ENCODE results near the gene MSH5.

MSH5 gene

GRCh38 chr6:31771992-31772358, 32.2 kb downstream of the MSH5 start:
- H3K9me3 Mint-ChIP-seq = no peaks in the 10 kb centered on the region
- no peaks in the 10 kb centered on the region for H3K27me3 Mint-ChIP-seq
- H3K36me3 Mint-ChIP-seq = peaks cover 5% of the 10 kb centered on the region
- no peak overlapping the region for H3K4me3 Mint-ChIP-seq
- no peak for ATAC-seq
- peaks cover 37% of the 10 kb centered on the region for H3K4me1 Mint-ChIP-seq
- H3K27ac Mint-ChIP-seq = no peak overlapping the region

DNA sequence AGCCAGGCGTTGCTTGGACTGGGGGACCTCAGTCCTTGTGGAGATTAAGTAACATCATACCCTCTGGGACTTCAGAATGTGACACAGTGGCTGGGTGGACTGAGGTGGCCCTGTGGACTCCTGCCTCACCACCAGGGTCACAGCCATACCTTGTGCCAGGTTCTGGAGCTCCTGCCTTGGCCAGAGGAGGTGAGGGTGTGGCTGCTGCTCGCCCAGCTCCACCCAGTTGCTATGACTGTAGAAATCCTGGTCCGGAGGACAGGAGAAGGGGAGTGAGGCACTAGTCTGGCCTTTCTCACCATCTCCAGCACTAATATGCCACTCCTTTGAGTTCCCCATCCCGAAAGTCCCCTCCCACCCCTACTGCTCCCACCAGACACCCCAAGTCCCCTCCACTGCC, 35.4 kb downstream of the MSH5 start:
- Mint-ChIP-seq H3K4me1 (peaks cover 40% of the 10 kb centered on the region), H3K27me3 (no peaks in the 10 kb centered on the region), H3K36me3 (peaks cover 15% of the 10 kb centered on the region), H3K9me3 (no peaks in the 10 kb centered on the region), H3K4me3 (no peak overlapping the region), H3K27ac (peak overlapping the region; percentile 90)
- ATAC-seq = no peak

- no peak for ATAC-seq
- H3K4me1 Mint-ChIP-seq = peaks cover 40% of the 10 kb centered on the region
- H3K27me3 Mint-ChIP-seq = no peaks in the 10 kb centered on the region
- peaks cover 22% of the 10 kb centered on the region for H3K36me3 Mint-ChIP-seq
- H3K4me3 Mint-ChIP-seq = peak overlapping the region; percentile 51
- peak overlapping the region; percentile 90 for H3K27ac Mint-ChIP-seq
- no peaks in the 10 kb centered on the region for H3K9me3 Mint-ChIP-seq
Observed at GRCh38 chr6:31775633-31776484, 36.1 kb downstream of the MSH5 start.

- ATAC-seq = no peak
- H3K9me3 Mint-ChIP-seq = no peaks in the 10 kb centered on the region
- H3K4me3 Mint-ChIP-seq = peak overlapping the region; percentile 51
- peak overlapping the region; percentile 90 for H3K27ac Mint-ChIP-seq
- H3K4me1 Mint-ChIP-seq = peaks cover 40% of the 10 kb centered on the region
- H3K27me3 Mint-ChIP-seq = no peaks in the 10 kb centered on the region
- peaks cover 28% of the 10 kb centered on the region for H3K36me3 Mint-ChIP-seq
Observed at GRCh38 chr6:31776485-31776988, 36.7 kb downstream of the MSH5 start.

DNA sequence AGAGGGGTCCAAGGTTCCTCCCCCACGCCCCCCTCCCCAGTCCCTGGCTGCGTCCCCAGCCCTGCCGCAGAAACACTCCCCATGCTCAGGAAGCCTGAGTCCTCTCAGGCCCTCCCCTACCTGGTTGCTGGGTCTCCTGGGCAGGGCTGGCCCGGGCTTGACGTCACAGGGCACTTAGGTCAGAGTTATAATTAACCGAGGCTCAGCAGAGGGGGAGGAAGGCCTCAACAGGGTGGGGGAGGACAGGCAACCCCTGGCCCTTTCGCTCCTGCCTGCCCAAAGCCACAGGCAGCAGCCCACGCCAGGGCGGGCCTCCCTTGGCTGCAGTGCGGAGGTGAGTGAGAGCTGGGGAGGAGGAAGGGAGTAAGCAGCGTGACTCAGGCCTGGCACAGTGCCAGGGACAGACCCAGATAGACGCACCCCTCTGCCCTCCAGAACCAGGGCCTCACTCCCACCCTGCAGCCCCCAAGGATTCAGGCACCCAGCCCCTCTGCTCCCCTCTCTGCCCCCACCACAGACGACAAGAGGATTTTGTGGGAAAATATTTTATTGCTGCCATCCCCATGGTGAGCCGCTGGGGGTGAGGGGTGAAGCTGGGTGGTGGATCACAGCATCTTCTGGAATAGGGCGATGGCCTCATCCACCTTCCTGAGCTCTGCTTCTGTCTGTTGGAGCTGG, 37.3 kb downstream of the MSH5 start, which contains the start of gene VWA7:
Gene VWA7, minus strand, starts transcription at position 340 of the 678 bp plus-strand sequence. CDS start 549 bp downstream, outside the sequence.
- Mint-ChIP-seq H3K4me3 (peak within 1 kb of the TSS; percentile 51), H3K9me3 (no peaks in the 10 kb centered on the region), H3K36me3 (peaks cover 28% of the 10 kb centered on the region), H3K4me1 (peaks cover 40% of the 10 kb centered on the region), H3K27me3 (no peaks in the 10 kb centered on the region), H3K27ac (peak within 1 kb of the TSS; percentile 90)
- ATAC-seq = peak; percentile 92

DNA sequence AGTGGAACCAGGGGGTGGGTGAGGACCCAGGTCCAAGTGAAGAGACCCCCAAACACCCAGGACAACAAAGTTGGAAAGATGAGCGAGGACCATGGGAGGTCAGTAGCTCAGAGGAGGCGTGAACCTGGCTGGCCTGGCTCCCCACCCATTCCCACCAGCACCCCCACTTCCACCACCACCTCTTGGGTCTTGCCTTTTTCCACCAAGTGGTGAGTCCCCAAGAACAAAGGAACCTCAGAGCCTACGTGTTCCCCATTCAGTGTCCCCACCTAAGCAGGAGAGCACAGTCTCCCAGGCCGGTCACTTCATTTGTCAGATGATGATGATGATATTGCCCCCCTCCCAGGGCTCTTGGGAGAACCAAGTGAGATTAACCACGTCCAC, 37.9 kb downstream of the MSH5 start:
- Mint-ChIP-seq H3K4me1 (peaks cover 38% of the 10 kb centered on the region), H3K27ac (peak overlapping the region; percentile 90), H3K27me3 (no peaks in the 10 kb centered on the region), H3K9me3 (no peaks in the 10 kb centered on the region), H3K36me3 (peaks cover 30% of the 10 kb centered on the region), H3K4me3 (no peak overlapping the region)
- ATAC-seq = no peak

DNA sequence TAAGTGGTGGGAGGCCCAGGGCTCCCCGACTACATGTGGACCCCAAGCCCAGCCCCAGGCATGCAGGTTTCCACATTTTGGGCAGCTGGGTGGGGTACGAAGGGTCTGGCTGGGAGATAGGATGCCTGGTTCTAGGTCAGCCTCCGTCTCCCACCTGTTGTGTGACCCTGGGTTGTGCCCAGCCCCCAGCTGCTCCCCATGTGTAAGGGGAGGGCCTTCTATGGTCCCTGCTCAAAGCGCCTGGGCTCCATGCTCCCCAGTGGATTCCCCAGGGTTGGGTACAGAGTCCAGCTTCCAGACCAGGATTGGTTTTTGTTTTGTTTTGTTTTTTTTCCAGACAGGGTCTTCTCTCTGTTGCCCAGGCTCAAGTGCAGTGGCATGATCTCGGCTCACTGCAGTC, 38.4 kb downstream of the MSH5 start:
- Mint-ChIP-seq H3K27me3 (no peaks in the 10 kb centered on the region), H3K27ac (peak overlapping the region; percentile 90), H3K4me1 (peaks cover 33% of the 10 kb centered on the region), H3K9me3 (no peaks in the 10 kb centered on the region), H3K4me3 (no peak overlapping the region), H3K36me3 (peaks cover 35% of the 10 kb centered on the region)
- ATAC-seq = no peak

GRCh38 chr6:31778999-31779885, 39.4 kb downstream of the MSH5 start:
- Mint-ChIP-seq H3K27me3 (no peaks in the 10 kb centered on the region), H3K27ac (no peak overlapping the region), H3K4me3 (no peak overlapping the region), H3K4me1 (peaks cover 36% of the 10 kb centered on the region), H3K36me3 (peaks cover 41% of the 10 kb centered on the region), H3K9me3 (no peaks in the 10 kb centered on the region)
- no peak for ATAC-seq

DNA sequence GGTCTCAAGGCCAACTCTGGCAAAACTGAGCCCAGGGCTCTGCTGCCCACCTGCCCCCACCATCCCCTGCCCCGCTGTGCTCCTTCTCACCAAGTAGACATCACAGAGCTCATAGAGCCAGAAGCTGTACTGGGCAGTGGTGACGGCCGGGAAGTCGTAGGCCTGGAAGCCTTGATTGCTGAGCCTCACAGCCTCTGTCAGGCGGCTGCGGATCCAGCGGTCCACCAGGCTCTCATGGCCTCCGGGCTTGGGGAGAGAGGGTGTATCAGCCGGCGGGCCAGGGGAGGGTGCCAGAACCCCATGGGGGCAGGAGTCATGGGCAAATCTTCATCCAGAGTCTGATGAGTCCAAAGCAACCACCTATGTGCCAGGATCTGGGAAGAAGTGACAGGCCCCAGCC, 40.1 kb downstream of the MSH5 start:
- Mint-ChIP-seq H3K4me1 (peaks cover 42% of the 10 kb centered on the region), H3K27ac (no peak overlapping the region), H3K4me3 (no peak overlapping the region), H3K36me3 (peaks cover 48% of the 10 kb centered on the region), H3K9me3 (no peaks in the 10 kb centered on the region), H3K27me3 (no peaks in the 10 kb centered on the region)
- no peak for ATAC-seq

DNA sequence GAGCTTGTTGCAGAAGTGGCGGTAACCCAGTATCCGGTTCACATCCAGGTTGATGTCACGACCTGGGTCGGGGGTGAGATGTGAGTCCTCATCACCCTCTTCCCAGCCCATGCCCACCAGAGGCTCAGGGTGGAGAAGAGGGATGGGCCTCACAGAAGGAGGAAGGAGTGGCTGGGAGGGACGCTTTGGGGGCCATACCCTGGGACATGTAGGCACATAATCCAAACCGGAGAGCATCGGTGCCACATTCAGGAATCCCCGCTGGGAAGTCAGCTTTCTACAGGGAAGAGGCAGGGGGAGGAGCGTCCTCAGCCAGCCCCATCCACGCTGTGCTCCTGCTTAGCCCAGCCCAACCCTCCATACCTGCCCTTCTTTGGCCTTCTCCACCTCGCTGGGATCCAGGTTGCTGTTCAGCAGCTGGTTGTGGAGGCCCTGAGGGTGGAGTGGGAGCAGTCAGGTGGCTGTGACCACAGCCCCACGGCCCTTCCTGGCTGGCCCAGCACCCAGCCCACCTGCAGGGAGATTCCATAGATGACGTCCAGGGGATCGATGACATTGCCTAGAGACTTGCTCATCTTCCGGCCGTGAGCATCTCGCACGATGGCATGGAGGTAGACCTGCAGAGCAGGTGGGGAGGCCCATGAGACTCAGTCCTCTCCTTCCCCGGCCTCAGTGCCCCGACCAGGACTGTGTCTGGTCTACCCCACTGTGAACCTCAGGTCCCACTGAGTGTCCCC, 40.9 kb downstream of the MSH5 start:
- H3K9me3 Mint-ChIP-seq = no peaks in the 10 kb centered on the region
- H3K27ac Mint-ChIP-seq = no peak overlapping the region
- no peaks in the 10 kb centered on the region for H3K27me3 Mint-ChIP-seq
- ATAC-seq = no peak
- peaks cover 50% of the 10 kb centered on the region for H3K36me3 Mint-ChIP-seq
- no peak overlapping the region for H3K4me3 Mint-ChIP-seq
- H3K4me1 Mint-ChIP-seq = peaks cover 35% of the 10 kb centered on the region

- H3K27ac Mint-ChIP-seq = no peak overlapping the region
- H3K27me3 Mint-ChIP-seq = no peaks in the 10 kb centered on the region
- peaks cover 55% of the 10 kb centered on the region for H3K36me3 Mint-ChIP-seq
- H3K4me1 Mint-ChIP-seq = peaks cover 27% of the 10 kb centered on the region
- no peaks in the 10 kb centered on the region for H3K9me3 Mint-ChIP-seq
- no peak overlapping the region for H3K4me3 Mint-ChIP-seq
- no peak for ATAC-seq
Observed at GRCh38 chr6:31781244-31782125, 41.7 kb downstream of the MSH5 start.

- ATAC-seq = no peak
- no peaks in the 10 kb centered on the region for H3K9me3 Mint-ChIP-seq
- no peak overlapping the region for H3K4me3 Mint-ChIP-seq
- peaks cover 19% of the 10 kb centered on the region for H3K4me1 Mint-ChIP-seq
- H3K27ac Mint-ChIP-seq = peak overlapping the region; percentile 22
- H3K36me3 Mint-ChIP-seq = peaks cover 54% of the 10 kb centered on the region
- H3K27me3 Mint-ChIP-seq = no peaks in the 10 kb centered on the region
Observed at GRCh38 chr6:31782126-31782855, 42.5 kb downstream of the MSH5 start.

All from stimulated activated memory B cell treated with anti-CD40 and anti-IgM and Interleukin-4, amounts not matched to agents 10 μg/mL and 1 μg/mL and 100 μg/mL, for 72 hours (primary cell).